ENCODE data around the gene ARID5B.

Gene ARID5B

DNA sequence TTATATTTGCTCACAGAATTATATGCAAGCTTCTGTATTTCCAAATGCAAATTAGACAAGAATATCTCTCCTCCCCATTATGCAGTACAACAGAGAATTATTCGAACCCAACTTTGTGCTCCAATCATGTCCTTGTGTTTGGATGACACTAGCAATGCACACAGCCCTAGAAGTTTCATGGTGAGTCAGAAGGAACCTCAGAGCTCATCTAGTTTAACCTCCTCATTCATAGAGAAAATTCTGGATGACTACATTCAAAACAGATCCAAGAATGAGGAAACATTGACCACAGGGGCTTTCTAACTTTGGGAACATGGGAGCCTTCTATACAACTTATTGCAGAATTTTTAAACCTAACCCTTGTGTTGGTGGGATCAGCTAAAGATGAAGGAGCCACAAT, 12.8 kb upstream of the ARID5B start:
- no peak overlapping the region for H3K4me3 ChIP-seq (ENCODE audit: low read depth, low read length)
- H4K12ac ChIP-seq (ENCODE audit: low read depth, low read length): no peak overlapping the region
- H3K18ac ChIP-seq (ENCODE audit: low read length): no peak overlapping the region
- H2AFZ ChIP-seq (ENCODE audit: insufficient read depth, low read length, poor library complexity): no peak overlapping the region
- no peak overlapping the region for H4K91ac ChIP-seq (ENCODE audit: low read depth, low read length)
- H3K4me2 ChIP-seq (ENCODE audit: low read length): no peak overlapping the region
- no peaks in the 10 kb centered on the region for H3K36me3 ChIP-seq (ENCODE audit: control insufficient read depth in 1 of 2, insufficient read depth in 2 of 2, low read length in 2 of 2)
- H3K4ac ChIP-seq (ENCODE audit: low read depth, low read length): no peak overlapping the region
- no peak overlapping the region for H3K9ac ChIP-seq (ENCODE audit: low read length)
- no peak overlapping the region for H3K23ac ChIP-seq (ENCODE audit: low read length)
- H2BK12ac ChIP-seq (ENCODE audit: low read length): no peak overlapping the region
- no peak overlapping the region for H2AK5ac ChIP-seq (ENCODE audit: low read length)
- no peak overlapping the region for H3K14ac ChIP-seq (ENCODE audit: low read length)
- no peaks in the 10 kb centered on the region for H3K79me1 ChIP-seq (ENCODE audit: low read length)
- H3K27me3 ChIP-seq (ENCODE audit: insufficient read depth, low read length): no peaks in the 10 kb centered on the region
- DNase-seq: no peak
- no peak overlapping the region for H4K8ac ChIP-seq (ENCODE audit: low read depth, low read length)
- WGBS (ENCODE audit: extremely low coverage, insufficient coverage, insufficient read length): no CpG with 5 or more reads among the region's 1 CpG
- no peak overlapping the region for H2BK5ac ChIP-seq (ENCODE audit: low read depth, low read length, poor library complexity)
- no peaks in the 10 kb centered on the region for H3K79me2 ChIP-seq (ENCODE audit: control insufficient read depth, insufficient read depth, low read length, poor library complexity)
- H3K27ac ChIP-seq (ENCODE audit: low read depth, low read length): no peak overlapping the region
- no peak overlapping the region for H2BK120ac ChIP-seq (ENCODE audit: insufficient read depth, low read length, poor library complexity)
- no peaks in the 10 kb centered on the region for H3K4me1 ChIP-seq (ENCODE audit: control insufficient read depth in 1 of 2, insufficient read depth in 2 of 2, low read length in 2 of 2)
- H3K9me3 ChIP-seq (ENCODE audit: insufficient read depth, low read depth, low read length): no peaks in the 10 kb centered on the region

DNA sequence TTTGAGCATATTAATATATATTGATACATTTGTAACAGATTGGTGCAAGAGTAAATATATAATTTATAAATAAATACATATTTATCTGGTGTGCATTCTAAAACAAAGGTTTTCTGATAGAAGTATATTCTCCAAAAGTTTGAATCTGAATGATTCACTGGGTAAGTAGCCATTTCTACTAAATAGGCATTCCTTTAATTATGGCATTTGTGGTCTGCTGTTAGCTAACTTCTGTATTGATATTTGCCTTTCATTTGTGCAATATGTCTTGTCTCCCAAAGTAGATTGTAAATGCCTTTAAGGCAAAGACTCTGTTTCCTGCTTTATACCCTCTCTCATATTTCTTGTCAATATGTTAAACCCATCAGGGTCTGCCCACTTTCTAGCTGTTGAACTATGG, 11.1 kb upstream of the ARID5B start:
- Histone ChIP-seq H2BK5ac (ENCODE audit: low read depth, low read length, poor library complexity) (no peak overlapping the region), H4K8ac (ENCODE audit: low read depth, low read length) (no peak overlapping the region), H3K79me2 (ENCODE audit: control insufficient read depth, insufficient read depth, low read length, poor library complexity) (no peaks in the 10 kb centered on the region), H3K9me3 (ENCODE audit: insufficient read depth, low read depth, low read length) (no peaks in the 10 kb centered on the region), H3K4me3 (ENCODE audit: low read depth, low read length) (no peak overlapping the region), H2BK120ac (ENCODE audit: insufficient read depth, low read length, poor library complexity) (no peak overlapping the region), H2AK5ac (ENCODE audit: low read length) (no peak overlapping the region), H3K27me3 (ENCODE audit: insufficient read depth, low read length) (no peaks in the 10 kb centered on the region), H3K4ac (ENCODE audit: low read depth, low read length) (no peak overlapping the region), H3K4me1 (ENCODE audit: control insufficient read depth in 1 of 2, insufficient read depth in 2 of 2, low read length in 2 of 2) (no peaks in the 10 kb centered on the region), H3K14ac (ENCODE audit: low read length) (no peak overlapping the region), H3K4me2 (ENCODE audit: low read length) (no peak overlapping the region), H3K79me1 (ENCODE audit: low read length) (no peaks in the 10 kb centered on the region), H2AFZ (ENCODE audit: insufficient read depth, low read length, poor library complexity) (no peak overlapping the region), H3K9ac (ENCODE audit: low read length) (no peak overlapping the region), H3K23ac (ENCODE audit: low read length) (no peak overlapping the region), H2BK12ac (ENCODE audit: low read length) (no peak overlapping the region), H3K18ac (ENCODE audit: low read length) (no peak overlapping the region), H3K27ac (ENCODE audit: low read depth, low read length) (no peak overlapping the region), H3K36me3 (ENCODE audit: control insufficient read depth in 1 of 2, insufficient read depth in 2 of 2, low read length in 2 of 2) (no peaks in the 10 kb centered on the region), H4K12ac (ENCODE audit: low read depth, low read length) (no peak overlapping the region), H4K91ac (ENCODE audit: low read depth, low read length) (no peak overlapping the region)
- DNase-seq: peak in 1 of 2 donors; percentile 13

DNA sequence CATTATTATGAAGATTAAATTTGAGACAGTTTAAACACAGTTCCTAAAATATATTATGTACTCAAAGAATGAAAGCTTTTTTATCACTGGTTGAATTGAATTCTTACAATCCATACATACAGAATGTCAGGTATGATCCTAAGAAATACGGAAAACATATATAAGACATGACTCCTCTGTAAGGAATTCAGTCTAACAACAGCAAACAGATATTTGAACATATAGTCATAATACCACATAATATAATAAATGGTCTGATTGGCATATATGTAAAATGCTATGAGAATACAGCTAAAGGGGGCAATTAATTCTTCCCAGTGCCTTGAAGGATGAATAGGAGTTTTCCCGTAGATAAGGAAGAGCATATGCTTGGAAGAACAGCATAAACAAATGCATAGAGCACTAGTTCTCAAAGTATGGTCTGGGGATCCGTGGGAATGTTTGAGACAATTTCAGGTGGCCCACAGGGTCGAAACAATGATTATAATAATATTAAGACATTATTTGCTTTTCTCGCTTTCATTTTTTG, 10.6 kb upstream of the ARID5B start:
- Histone ChIP-seq H4K8ac (ENCODE audit: low read depth, low read length) (no peak overlapping the region), H4K12ac (ENCODE audit: low read depth, low read length) (no peak overlapping the region), H3K27me3 (ENCODE audit: insufficient read depth, low read length) (no peaks in the 10 kb centered on the region), H2BK12ac (ENCODE audit: low read length) (no peak overlapping the region), H3K23ac (ENCODE audit: low read length) (no peak overlapping the region), H3K14ac (ENCODE audit: low read length) (no peak overlapping the region), H3K79me1 (ENCODE audit: low read length) (no peaks in the 10 kb centered on the region), H3K4me3 (ENCODE audit: low read depth, low read length) (no peak overlapping the region), H2BK5ac (ENCODE audit: low read depth, low read length, poor library complexity) (no peak overlapping the region), H3K27ac (ENCODE audit: low read depth, low read length) (no peak overlapping the region), H3K4me2 (ENCODE audit: low read length) (no peak overlapping the region), H3K79me2 (ENCODE audit: control insufficient read depth, insufficient read depth, low read length, poor library complexity) (no peaks in the 10 kb centered on the region), H3K36me3 (ENCODE audit: control insufficient read depth in 1 of 2, insufficient read depth in 2 of 2, low read length in 2 of 2) (no peaks in the 10 kb centered on the region), H3K18ac (ENCODE audit: low read length) (no peak overlapping the region), H2AFZ (ENCODE audit: insufficient read depth, low read length, poor library complexity) (no peak overlapping the region), H2BK120ac (ENCODE audit: insufficient read depth, low read length, poor library complexity) (no peak overlapping the region), H3K9me3 (ENCODE audit: insufficient read depth, low read depth, low read length) (no peaks in the 10 kb centered on the region), H3K9ac (ENCODE audit: low read length) (no peak overlapping the region), H3K4me1 (ENCODE audit: control insufficient read depth in 1 of 2, insufficient read depth in 2 of 2, low read length in 2 of 2) (no peaks in the 10 kb centered on the region), H2AK5ac (ENCODE audit: low read length) (no peak overlapping the region), H3K4ac (ENCODE audit: low read depth, low read length) (no peak overlapping the region), H4K91ac (ENCODE audit: low read depth, low read length) (no peak overlapping the region)
- DNase-seq: peak in 1 of 2 donors; percentile 28
- WGBS (ENCODE audit: extremely low coverage, insufficient coverage, insufficient read length): no CpG with 5 or more reads among the region's 5 CpGs

DNA sequence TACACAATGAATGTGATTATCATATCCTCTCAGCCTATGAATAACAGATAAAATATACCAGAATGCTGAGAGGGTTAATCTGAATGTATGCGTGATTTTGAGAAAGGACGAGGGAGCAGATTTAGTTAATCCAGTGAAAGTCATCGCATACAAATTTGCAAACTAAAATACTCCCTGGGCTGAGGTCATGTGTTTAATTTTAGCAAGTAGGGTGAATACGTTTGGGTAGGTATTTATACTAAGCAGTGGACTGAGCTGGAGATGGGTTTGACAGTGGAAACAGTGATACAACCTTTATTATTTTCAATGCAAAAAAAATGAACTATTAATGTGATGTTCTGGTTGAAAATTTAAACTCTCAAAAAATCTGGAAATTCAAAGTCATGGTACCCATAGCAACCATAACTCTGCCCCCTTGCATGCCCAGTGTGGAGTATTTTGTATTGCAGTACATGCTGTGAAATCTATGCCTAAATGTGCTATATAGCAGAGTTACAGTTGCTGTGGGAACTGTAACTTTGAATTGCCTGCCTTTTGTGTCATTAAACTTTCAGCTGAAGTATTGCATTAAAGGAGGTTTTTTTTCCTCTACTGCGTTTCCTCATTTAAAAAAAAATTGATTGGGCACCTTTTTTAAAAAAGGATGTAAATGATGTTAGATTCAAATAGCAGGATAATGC, 9.5 kb upstream of the ARID5B start:
- no peak overlapping the region for H2AFZ ChIP-seq (ENCODE audit: insufficient read depth, low read length, poor library complexity)
- H2BK5ac ChIP-seq (ENCODE audit: low read depth, low read length, poor library complexity): no peak overlapping the region
- H4K8ac ChIP-seq (ENCODE audit: low read depth, low read length): no peak overlapping the region
- H3K9ac ChIP-seq (ENCODE audit: low read length): no peak overlapping the region
- no peak overlapping the region for H3K4ac ChIP-seq (ENCODE audit: low read depth, low read length)
- no peak overlapping the region for H3K23ac ChIP-seq (ENCODE audit: low read length)
- no peaks in the 10 kb centered on the region for H3K79me2 ChIP-seq (ENCODE audit: control insufficient read depth, insufficient read depth, low read length, poor library complexity)
- H4K12ac ChIP-seq (ENCODE audit: low read depth, low read length): no peak overlapping the region
- no peaks in the 10 kb centered on the region for H3K27me3 ChIP-seq (ENCODE audit: insufficient read depth, low read length)
- H3K4me2 ChIP-seq (ENCODE audit: low read length): no peak overlapping the region
- no CpG with 5 or more reads among the region's 5 CpGs for WGBS (ENCODE audit: extremely low coverage, insufficient coverage, insufficient read length)
- DNase-seq: no peak
- no peak overlapping the region for H3K4me3 ChIP-seq (ENCODE audit: low read depth, low read length)
- H3K9me3 ChIP-seq (ENCODE audit: insufficient read depth, low read depth, low read length): no peaks in the 10 kb centered on the region
- H2BK120ac ChIP-seq (ENCODE audit: insufficient read depth, low read length, poor library complexity): no peak overlapping the region
- H2BK12ac ChIP-seq (ENCODE audit: low read length): no peak overlapping the region
- no peaks in the 10 kb centered on the region for H3K36me3 ChIP-seq (ENCODE audit: control insufficient read depth in 1 of 2, insufficient read depth in 2 of 2, low read length in 2 of 2)
- H3K18ac ChIP-seq (ENCODE audit: low read length): no peak overlapping the region
- no peak overlapping the region for H2AK5ac ChIP-seq (ENCODE audit: low read length)
- peaks cover 0 to under 1% of the 10 kb centered on the region in 2 experiments for H3K4me1 ChIP-seq (ENCODE audit: control insufficient read depth in 1 of 2, insufficient read depth in 2 of 2, low read length in 2 of 2)
- peaks cover under 1% of the 10 kb centered on the region for H3K79me1 ChIP-seq (ENCODE audit: low read length)
- no peak overlapping the region for H3K27ac ChIP-seq (ENCODE audit: low read depth, low read length)
- H3K14ac ChIP-seq (ENCODE audit: low read length): no peak overlapping the region
- H4K91ac ChIP-seq (ENCODE audit: low read depth, low read length): no peak overlapping the region
